H1 (cell line): ENCODE results near the gene RIPOR3. TPM values are rescaled to one million over a fixed set of nuclear protein-coding genes. Genes with fewer than 3 reads are reported as not detected.

ENCODE experiments used
- CTCF ChIA-PET: fragments of 300-600 bp; sonication (Branson Sonifier 250); formaldehyde crosslinking; loops from one replicate; lab custom pipeline; 2021; ENCODE audit not compliant: partially characterized antibody; lab: Charles Lee
- POLR2A ChIA-PET: fragments of 300-600 bp; sonication (Branson Sonifier 250); formaldehyde crosslinking; loops from one replicate; lab custom pipeline; 2021; ENCODE audit warnings: inconsistent platforms; ENCODE audit not compliant: partially characterized antibody; lab: Charles Lee
- DNase-seq, 2 experiments: peaks; one replicate each; pipeline versions ENCODE4 v3.0.0 to v3.0.0-alpha.2; 2010 to 2022; ENCODE audit warnings: low spot score in 2 of 2, low read depth in 1 of 2, mixed read lengths in 1 of 2
- FAIRE-seq: peaks from 2 replicates; lab custom pipeline; 2011; peaks lifted over from hg19 to GRCh38; lab: Jason Lieb, UNC
- H2AFZ ChIP-seq: 2 replicates; pipeline ENCODE4 v1.8.1; 2012; ENCODE audit warnings: low read length, inconsistent platforms
- H2AK5ac ChIP-seq: 2 replicates; pipeline ENCODE4 v1.6.1; 2013; ENCODE audit warnings: low read depth, low read length
- H2BK120ac ChIP-seq: replicated peaks from 2 replicates; pipeline ENCODE3; 2013; ENCODE audit warnings: low read depth, low read length, inconsistent platforms
- H2BK12ac ChIP-seq: 2 replicates; pipeline ENCODE4 v1.6.1; 2013; ENCODE audit warnings: low read depth, low read length
- H2BK15ac ChIP-seq: 2 replicates; pipeline ENCODE4 v1.6.1; 2013; ENCODE audit warnings: low read length
- H2BK20ac ChIP-seq: 2 replicates; pipeline ENCODE4 v1.6.1; 2013; ENCODE audit warnings: low read length
- H2BK5ac ChIP-seq: 2 replicates; pipeline ENCODE4 v1.6.1; 2013; ENCODE audit warnings: low read depth, low read length
- H3K14ac ChIP-seq: 2 replicates; pipeline ENCODE4 v1.6.1; 2013; ENCODE audit warnings: inconsistent platforms; ENCODE audit not compliant: insufficient read length
- H3K18ac ChIP-seq: 2 replicates; pipeline ENCODE4 v1.6.1; 2013; ENCODE audit warnings: low read length; ENCODE audit errors: extremely low read depth
- H3K23ac ChIP-seq: 2 replicates; pipeline ENCODE4 v1.6.1; 2013; ENCODE audit warnings: inconsistent platforms; ENCODE audit not compliant: insufficient read length
- H3K23me2 ChIP-seq: 2 replicates; pipeline ENCODE4 v1.6.1; 2013; ENCODE audit warnings: low read depth, low read length
- H3K27ac ChIP-seq: 2 replicates; pipeline ENCODE4 v1.6.1; 2011; ENCODE audit warnings: low read depth, low read length, inconsistent platforms
- H3K27me3 ChIP-seq, 4 experiments: replicated peaks in 1 of 4; 1 replicate in 1 of 4; 2 replicates in 3 of 4; pipeline versions ENCODE4 v1.6.1 to v1.8.1; 2011 to 2013; ENCODE audit warnings: low read length in 3 of 4, mild to moderate bottlenecking in 3 of 4, inconsistent platforms in 2 of 4, mixed read lengths in 2 of 4, moderate library complexity in 1 of 4; ENCODE audit not compliant: control insufficient read depth in 3 of 4, insufficient read depth in 3 of 4; ENCODE audit errors: extremely low read depth in 1 of 4
- H3K36me3 ChIP-seq, 4 experiments: 2 replicates each; pipeline versions ENCODE4 v1.6.1 to v1.8.1; 2011 to 2013; ENCODE audit warnings: mild to moderate bottlenecking in 4 of 4, low read length in 3 of 4, moderate library complexity in 2 of 4, control low read depth in 1 of 4, inconsistent platforms in 1 of 4; ENCODE audit not compliant: insufficient read depth in 4 of 4, control insufficient read depth in 2 of 4
- H3K4ac ChIP-seq: replicated peaks from 2 replicates; pipeline ENCODE3; 2013; ENCODE audit warnings: low read length, low read depth, mixed read lengths, inconsistent platforms; ENCODE audit not compliant: insufficient read length
- H3K4me1 ChIP-seq, 4 experiments: replicated peaks in 1 of 4; 1 replicate in 1 of 4; 2 replicates in 3 of 4; pipeline versions ENCODE4 v1.6.1 to v1.8.1; 2011 to 2013; ENCODE audit warnings: low read length in 3 of 4, inconsistent platforms in 2 of 4, mixed read lengths in 1 of 4; ENCODE audit not compliant: insufficient read depth in 4 of 4, control insufficient read depth in 3 of 4
- H3K4me2 ChIP-seq, 2 experiments: 2 replicates each; pipeline versions ENCODE4 v1.6.1 to v1.8.1; 2011 to 2013; ENCODE audit warnings: low read depth in 2 of 2, low read length in 2 of 2, control low read depth in 1 of 2, inconsistent platforms in 1 of 2, mild to moderate bottlenecking in 1 of 2; ENCODE audit not compliant: insufficient read depth in 1 of 2
- H3K4me3 ChIP-seq, 4 experiments: fragments of 200-600, 300-600 bp in 1 of 4; sonication (generic), shearing (Covaris generic), sonication (Bioruptor Twin) in 1 of 4; 2 replicates each; pipeline versions ENCODE4 v1.5.1 to v1.8.1; 2011 to 2016; ENCODE audit warnings: low read length in 4 of 4, low read depth in 3 of 4, control low read depth in 2 of 4, inconsistent platforms in 2 of 4, mild to moderate bottlenecking in 2 of 4, mixed read lengths in 1 of 4, moderate library complexity in 1 of 4; ENCODE audit not compliant: insufficient read depth in 2 of 4; ENCODE audit errors: extremely low read depth in 1 of 4
- H3K56ac ChIP-seq: replicated peaks from 2 replicates; pipeline ENCODE3; 2013; ENCODE audit warnings: low read depth, mild to moderate bottlenecking, mixed read lengths, low read length, inconsistent platforms; ENCODE audit not compliant: insufficient read length
- H3K79me1 ChIP-seq: 2 replicates; pipeline ENCODE4 v1.6.1; 2013; ENCODE audit warnings: low read depth, low read length, control low read depth
- H3K79me2 ChIP-seq, 2 experiments: 2 replicates each; pipeline versions ENCODE4 v1.6.1 to v1.8.1; 2012 to 2013; ENCODE audit warnings: low read length in 2 of 2, mild to moderate bottlenecking in 2 of 2, inconsistent platforms in 1 of 2; ENCODE audit not compliant: insufficient read depth in 2 of 2, control insufficient read depth in 1 of 2
- H3K9ac ChIP-seq, 4 experiments: replicated peaks in 1 of 4; 1 replicate in 1 of 4; 2 replicates in 3 of 4; pipeline versions ENCODE4 v1.6.1 to v1.8.1; 2011 to 2013; ENCODE audit warnings: low read depth in 3 of 4, low read length in 3 of 4, control low read depth in 2 of 4, mild to moderate bottlenecking in 2 of 4, moderate library complexity in 2 of 4, inconsistent platforms in 1 of 4; ENCODE audit errors: extremely low read depth in 1 of 4
- H3K9me3 ChIP-seq, 2 experiments: 2 replicates each; pipeline versions ENCODE4 v1.6.1 to v1.8.1; 2012 to 2013; ENCODE audit warnings: mild to moderate bottlenecking in 2 of 2, moderate library complexity in 2 of 2, control low read depth in 1 of 2, inconsistent platforms in 1 of 2, low read depth in 1 of 2, low read length in 1 of 2, mixed read lengths in 1 of 2; ENCODE audit not compliant: insufficient read depth in 2 of 2
- H4K20me1 ChIP-seq, 2 experiments: replicated peaks in 1 of 2; 2 replicates each; pipeline versions ENCODE3 to v1.8.1; 2011 to 2013; ENCODE audit warnings: inconsistent platforms in 2 of 2, low read length in 2 of 2, mild to moderate bottlenecking in 1 of 2; ENCODE audit not compliant: insufficient read depth in 2 of 2, control insufficient read depth in 1 of 2
- H4K5ac ChIP-seq: 2 replicates; pipeline ENCODE4 v1.6.1; 2013; ENCODE audit warnings: low read length, low read depth, mixed read lengths, inconsistent platforms; ENCODE audit not compliant: insufficient read length
- H4K8ac ChIP-seq: 2 replicates; pipeline ENCODE4 v1.8.0; 2013; ENCODE audit warnings: mild to moderate bottlenecking, moderate library complexity, low read length, inconsistent platforms; ENCODE audit not compliant: insufficient read depth; ENCODE audit errors: extremely low read depth
- H4K91ac ChIP-seq: replicated peaks from 2 replicates; pipeline ENCODE3; 2013; ENCODE audit warnings: low read length, mixed read lengths, inconsistent platforms; ENCODE audit not compliant: insufficient read length
- ATF3 ChIP-seq: IDR thresholded peaks from 2 replicates; pipeline ENCODE4 v1.6.1; 2011; ENCODE audit warnings: low read depth, mild to moderate bottlenecking, low read length; ENCODE audit not compliant: insufficient read depth
- CTCF ChIP-seq, 3 experiments: IDR thresholded peaks; 1 replicate in 2 of 3; 2 replicates in 1 of 3; pipeline versions ENCODE4 v1.5.1 to v1.6.1; 2011; ENCODE audit warnings: low read length in 3 of 3, mild to moderate bottlenecking in 3 of 3, inconsistent platforms in 2 of 3, low read depth in 1 of 3, moderate library complexity in 1 of 3; ENCODE audit not compliant: insufficient read depth in 1 of 3; ENCODE audit errors: control extremely low read depth in 1 of 3
- HDAC2 ChIP-seq, 2 experiments: fragments of 300-600 bp in 1 of 2; sonication (generic) in 1 of 2; IDR thresholded peaks; 2 replicates each; pipeline ENCODE4 v1.6.1; 2011 to 2012; ENCODE audit warnings: low read depth in 2 of 2, low read length in 2 of 2, mild to moderate bottlenecking in 2 of 2, moderate library complexity in 2 of 2, borderline replicate concordance in 1 of 2, inconsistent platforms in 1 of 2
- JUND ChIP-seq: IDR thresholded peaks from 2 replicates; pipeline ENCODE4 v1.6.1; 2011; ENCODE audit warnings: mild to moderate bottlenecking, improper control_type of control experiment, low read length
- NANOG ChIP-seq: IDR thresholded peaks from 2 replicates; pipeline ENCODE4 v1.6.1; 2011; ENCODE audit warnings: low read length, low read depth, mild to moderate bottlenecking, inconsistent platforms; ENCODE audit not compliant: insufficient read depth, poor library complexity, severe bottlenecking
- POU5F1 ChIP-seq: IDR thresholded peaks from 2 replicates; pipeline ENCODE4 v1.6.1; 2011; ENCODE audit warnings: low read depth, mild to moderate bottlenecking, low read length, moderate library complexity
- USF2 ChIP-seq: IDR thresholded peaks from 2 replicates; pipeline ENCODE4 v1.6.1; 2011; ENCODE audit warnings: low read length, improper control_type of control experiment
- YY1 ChIP-seq: IDR thresholded peaks from 2 replicates; pipeline ENCODE4 v1.6.1; 2011; ENCODE audit warnings: low read depth, mild to moderate bottlenecking, low read length
- ZNF274 ChIP-seq: IDR thresholded peaks from 2 replicates; pipeline ENCODE4 v1.7.0; 2012; ENCODE audit warnings: low read length, borderline replicate concordance; ENCODE audit errors: extremely low read depth
- WGBS, 2 experiments: shearing (Covaris generic) in 1 of 2; methylation state at CpG; one replicate each; pipeline versions ENCODE4 v1.1.6 to v1.1.7; 2013 to 2015; ENCODE audit warnings: low lambda C conversion rate in 2 of 2, mixed read lengths in 2 of 2, inconsistent platforms in 1 of 2, low coverage in 1 of 2, missing lambda C conversion rate in 1 of 2; ENCODE audit not compliant: insufficient replicate concordance in 2 of 2, insufficient coverage in 1 of 2, insufficient read length in 1 of 2; ENCODE audit errors: extremely low coverage in 1 of 2, missing lambda C conversion rate in 1 of 2; 5-methylcytosine and 5-hydroxymethylcytosine counted together
- polyA plus RNA-seq, 7 experiments: library from polyadenylated mRNA; depleted of rRNA in 3 of 7; stranded (reverse) in 5 of 7; unstranded in 2 of 7; fragments of >200 nt in 5 of 7; fragments of 200-250 nt in 2 of 7; gene quantifications; 1 replicate in 5 of 7; 2 replicates in 1 of 7; 4 replicates in 1 of 7; pipeline versions ENCODE4 v1.2.1 to v1.2.3, GENCODE V29; 2011 to 2013; ENCODE audit warnings: missing spikeins in 2 of 7, mixed read lengths in 2 of 7
- total RNA-seq: library from RNA; stranded (reverse); fragmentation: NEBNext Ultra II Directional; extraction: Animal tissue kit (Norgen Biotek cat#: 25700); gene quantifications from 2 replicates; pipeline ENCODE4 v1.2.1, GENCODE V29; 2021

Gene RIPOR3
- total and polyA plus RNA-seq, 2 of the 8 experiments (the other 6 are each of a cell fraction or from before 2014, with no cell fraction given): 3.6 to 4.5 TPM

DNA sequence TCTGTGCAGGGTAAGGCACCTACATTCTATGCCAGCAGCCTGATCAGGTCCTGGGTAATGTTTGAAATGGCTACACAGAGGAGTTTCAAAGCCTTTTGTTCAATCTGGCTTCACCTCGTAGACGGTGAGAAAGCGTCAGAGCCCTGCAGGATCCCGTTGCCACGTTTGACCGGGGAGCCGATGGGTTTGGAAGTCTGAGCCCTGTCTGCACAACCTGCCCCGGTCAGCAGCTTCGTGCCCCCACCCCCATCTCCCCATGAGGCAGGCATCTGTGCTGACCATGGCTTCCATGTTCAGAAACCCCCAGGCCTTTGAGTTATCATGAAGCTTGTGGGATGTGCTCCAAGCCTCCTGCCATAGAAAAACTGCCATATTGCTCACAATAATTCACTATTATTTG, 117.2 kb downstream of the RIPOR3 start:
- peaks cover 4% of the 10 kb centered on the region; the same call in 1 of the 2 replicates for H3K79me1 ChIP-seq
- FAIRE-seq (no peak), DNase-seq (no peak)
- peaks cover 10 to 15% (median 12%) of the 10 kb centered on the region in 4 experiments; a peak in 6 of 8 replicates for H3K36me3 ChIP-seq
- H3K9me3 ChIP-seq: no peaks in the 10 kb centered on the region
- no peak overlapping the region for H2AFZ ChIP-seq
- no peaks in the 10 kb centered on the region for H3K27me3 ChIP-seq
- H4K5ac ChIP-seq: no peak overlapping the region
- ChIA-PET CTCF (interaction anchor here (0.9 to 5.9 kb wide), 19 partner anchors 14 to 429 kb away, joined by 3 to 60 read pairs (median 6); no protein-coding TSS in a partner anchor), POLR2A (no interaction called here)
- H3K4me1 ChIP-seq: no peaks in the 10 kb centered on the region
- H2BK20ac ChIP-seq: no peak overlapping the region
- 92% methylated on average over 9 of the region's 9 CpGs; no CpG with 5 or more reads in 1 of the 2 experiments for WGBS, 2 experiments
- peaks cover 3 to 5% of the 10 kb centered on the region in 2 experiments for H4K20me1 ChIP-seq
- H2BK5ac ChIP-seq: no peak overlapping the region
- no peak overlapping the region for H3K18ac ChIP-seq
- H4K8ac ChIP-seq: no peak overlapping the region
- H3K14ac ChIP-seq: no peak overlapping the region
- H3K27ac ChIP-seq: no peak overlapping the region
- no peak overlapping the region for H2AK5ac ChIP-seq
- H3K4ac ChIP-seq: no peak overlapping the region
- H3K9ac ChIP-seq: no peak overlapping the region
- no peak overlapping the region for H2BK12ac ChIP-seq
- no peak overlapping the region for H3K23ac ChIP-seq
- H3K4me2 ChIP-seq: no peak overlapping the region
- no peak overlapping the region for H4K91ac ChIP-seq
- H3K79me2 ChIP-seq: no peaks in the 10 kb centered on the region
- no peaks in the 10 kb centered on the region for H3K23me2 ChIP-seq
- no peak overlapping the region for H2BK15ac ChIP-seq
- H2BK120ac ChIP-seq: no peak overlapping the region
- no peak overlapping the region for H3K4me3 ChIP-seq
- H3K56ac ChIP-seq: no peak overlapping the region
- TF ChIP-seq YY1: no peak
- no peak for TF ChIP-seq USF2
- TF ChIP-seq NANOG: no peak
- TF ChIP-seq JUND: no peak
- no peak for TF ChIP-seq CTCF (IDR thresholded peaks at IDR 0.05; ENCODE audit: control extremely low read depth in 1 of 3, insufficient read depth in 1 of 3, low read depth in 1 of 3, low read length in 3 of 3)
- TF ChIP-seq ZNF274: no peak
- TF ChIP-seq ATF3: no peak
- no peak for TF ChIP-seq HDAC2 (IDR thresholded peaks at IDR 0.05; ENCODE audit: borderline replicate concordance in 1 of 2, low read depth in 2 of 2, low read length in 2 of 2)
- TF ChIP-seq POU5F1: no peak
